Measurements from ENCODE around the gene FBXO47.

- TF ChIP-seq CTCF (conservative IDR thresholded peaks at IDR 0.05; ENCODE audit: low read depth, low read length) (no peak), EZH2 (IDR thresholded peaks at IDR 0.05; ENCODE audit: low read length, unreplicated experiment) (no peak)
Measured at GRCh38 chr17:38980490-38981217, 13.5 kb upstream of the FBXO47 start.

Data from PC-3 (cell line).